Right cardiac atrium (tissue), 5 donors: ENCODE results near the gene CRK. TPM values are rescaled to one million over a fixed set of nuclear protein-coding genes. Genes with fewer than 3 reads are reported as not detected.
"Not testable (repeated sequence)": the region's sequence is repeated elsewhere in the genome, so short reads cannot be mapped to it uniquely, and the experiment has no call there.

Source experiments
- ATAC-seq, 2 donors: fragments of 200-7000 bp; cut with Tn5 transposase; one replicate each; pipeline versions ENCODE4 v1.8.0 to v1.9.1; 2020; ENCODE audit warnings: moderate library complexity in 2 of 2, mild to moderate bottlenecking in 1 of 2
- DNase-seq, 3 donors: peaks; one replicate each; pipeline ENCODE4 v3.0.0-alpha.2; 2020
- H3K27ac ChIP-seq: one replicate; pipeline ENCODE4 v1.5.1; 2013; ENCODE audit warnings: mild to moderate bottlenecking, low read length, control low read depth, moderate library complexity
- H3K27me3 ChIP-seq: one replicate; pipeline ENCODE4 v1.6.1; 2013; ENCODE audit not compliant: control insufficient read depth, insufficient read depth
- H3K4me1 ChIP-seq: one replicate; pipeline ENCODE4 v1.6.1; 2013; ENCODE audit warnings: low read length; ENCODE audit not compliant: control insufficient read depth, insufficient read depth
- H3K4me3 ChIP-seq: one replicate; pipeline ENCODE4 v1.5.1; 2013; ENCODE audit warnings: low read length, control low read depth
- H3K9me3 ChIP-seq: one replicate; pipeline ENCODE4 v1.6.1; 2013; ENCODE audit warnings: low read length; ENCODE audit not compliant: control insufficient read depth
- WGBS: extraction: QIAGEN DNeasy Blood & Tissue Kit; methylation state at CpG from one replicate; pipeline ENCODE4 v1.1.7; 2013; 5-methylcytosine and 5-hydroxymethylcytosine counted together
- intact Hi-C, 4 donors: fragments of 100-400 bp; cut with DNase I; formaldehyde crosslinking; loops; one replicate each; pipeline versions ENCODE4 v1.11.0 to v1.14.0; 2022 to 2023
- polyA plus RNA-seq: library from polyadenylated mRNA; stranded (reverse); fragments of 200-250 nt; gene quantifications from one replicate; pipeline ENCODE4 v1.2.3, GENCODE V29; 2013
- total RNA-seq, 4 donors: library from RNA; stranded (reverse); fragmentation: NEBNext Ultra II Directional; extraction: Animal tissue kit (Norgen Biotek cat#: 25700); gene quantifications; one replicate each; pipeline ENCODE4 v1.2.1, GENCODE V29; 2021
- donor health status: healthy with polysubstance abuse.
- donor health status: DM: no; HTN: yes; CAD: no.
- donor health status: DM: no; HTN: no; CAD: no.
- donor health status: DM: no; HTN: yes; CAD: no; lungs with severe emphysema.
- donor health status: DM: yes; HTN: yes; CAD: no.

CRK gene
- total and polyA plus RNA-seq, 5 donors = 21.3 to 44.8 (median 36.7) TPM

DNA sequence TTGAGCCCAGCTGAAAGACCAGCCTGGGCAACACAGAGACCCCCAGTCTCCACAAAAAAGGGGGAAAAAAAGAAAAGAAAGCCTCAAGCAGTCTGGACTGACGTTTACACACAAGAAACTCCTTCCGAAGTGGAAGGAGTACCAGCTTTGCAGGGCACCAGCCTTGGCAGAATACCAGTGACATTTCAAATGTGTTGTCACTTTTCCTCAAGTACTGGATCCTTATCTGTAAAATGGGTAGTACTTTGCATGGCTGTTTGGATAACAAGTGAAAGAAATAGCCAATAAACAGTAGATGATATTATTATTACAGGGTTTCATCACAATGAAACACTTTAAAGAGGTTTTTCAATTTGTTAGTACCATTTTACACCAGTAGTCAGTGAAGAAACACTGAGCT lies 70.2 kb downstream of the CRK start:
- Histone ChIP-seq H3K4me1 (peaks cover 16% of the 10 kb centered on the region), H3K4me3 (no peak overlapping the region), H3K27me3 (no peaks in the 10 kb centered on the region), H3K9me3 (no peaks in the 10 kb centered on the region), H3K27ac (peak overlapping the region; percentile 52)
- intact Hi-C loops = no loop called here
- DNase-seq (no peak), ATAC-seq (no peak)
- WGBS = 30% methylated on average over 2 of the region's 2 CpGs

DNA sequence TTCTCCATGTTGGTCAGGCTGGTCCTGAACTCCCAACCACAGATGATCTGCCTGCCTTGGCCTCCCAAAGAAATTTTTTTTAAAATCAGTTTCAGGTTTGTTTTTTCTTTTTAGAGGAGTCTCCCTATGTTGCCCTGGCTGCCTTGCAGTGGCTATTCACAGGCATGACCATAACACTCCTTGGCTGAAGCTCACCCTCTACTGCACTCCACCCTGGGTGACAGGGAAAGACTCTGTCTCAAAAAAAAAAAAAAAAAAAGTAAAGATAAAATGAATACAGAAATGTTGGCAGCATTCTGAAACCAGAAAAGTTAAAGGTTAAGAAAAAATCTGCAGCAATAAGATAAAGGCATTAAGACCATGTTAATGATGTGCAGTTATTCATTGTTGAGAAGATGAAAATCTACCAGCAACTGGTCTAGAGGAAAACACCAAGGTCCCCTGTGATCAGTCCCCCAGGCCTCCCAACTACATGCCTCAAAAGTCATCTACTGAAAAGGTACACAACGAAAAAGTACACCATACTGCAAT lies 71.1 kb downstream of the CRK start:
- peak in 1 of 3 donors; percentile 66 for DNase-seq
- no peaks in the 10 kb centered on the region for H3K9me3 ChIP-seq
- peaks cover 15% of the 10 kb centered on the region for H3K4me1 ChIP-seq
- peak overlapping the region; percentile 52 for H3K27ac ChIP-seq
- peak; percentile 84 for ATAC-seq
- no peak overlapping the region for H3K4me3 ChIP-seq
- intact Hi-C loops = no loop called here
- 12% methylated on average over 1 of the region's 1 CpG for WGBS
- no peaks in the 10 kb centered on the region for H3K27me3 ChIP-seq

DNA sequence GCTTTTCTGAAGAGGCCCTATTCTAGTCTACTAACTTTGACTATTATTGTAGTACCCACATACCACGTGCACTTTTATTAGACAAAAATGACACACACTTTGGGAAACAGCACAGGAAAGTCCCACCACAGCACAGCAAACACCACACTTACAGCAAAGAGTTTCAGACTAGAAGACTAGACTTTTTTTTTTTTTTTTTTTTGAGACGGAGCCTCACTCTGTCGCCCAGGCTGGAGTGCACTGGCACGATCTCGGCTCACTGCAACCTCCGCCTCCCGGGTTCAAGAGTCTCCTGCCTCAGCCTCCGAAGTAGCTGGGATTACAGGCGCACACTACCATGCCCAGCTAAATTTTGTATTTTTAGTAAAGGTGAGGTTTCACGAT lies 76.1 kb downstream of the CRK start:
- 53% methylated on average over 10 of the region's 10 CpGs for WGBS
- no peak for ATAC-seq
- no peak overlapping the region for H3K4me3 ChIP-seq

DNA sequence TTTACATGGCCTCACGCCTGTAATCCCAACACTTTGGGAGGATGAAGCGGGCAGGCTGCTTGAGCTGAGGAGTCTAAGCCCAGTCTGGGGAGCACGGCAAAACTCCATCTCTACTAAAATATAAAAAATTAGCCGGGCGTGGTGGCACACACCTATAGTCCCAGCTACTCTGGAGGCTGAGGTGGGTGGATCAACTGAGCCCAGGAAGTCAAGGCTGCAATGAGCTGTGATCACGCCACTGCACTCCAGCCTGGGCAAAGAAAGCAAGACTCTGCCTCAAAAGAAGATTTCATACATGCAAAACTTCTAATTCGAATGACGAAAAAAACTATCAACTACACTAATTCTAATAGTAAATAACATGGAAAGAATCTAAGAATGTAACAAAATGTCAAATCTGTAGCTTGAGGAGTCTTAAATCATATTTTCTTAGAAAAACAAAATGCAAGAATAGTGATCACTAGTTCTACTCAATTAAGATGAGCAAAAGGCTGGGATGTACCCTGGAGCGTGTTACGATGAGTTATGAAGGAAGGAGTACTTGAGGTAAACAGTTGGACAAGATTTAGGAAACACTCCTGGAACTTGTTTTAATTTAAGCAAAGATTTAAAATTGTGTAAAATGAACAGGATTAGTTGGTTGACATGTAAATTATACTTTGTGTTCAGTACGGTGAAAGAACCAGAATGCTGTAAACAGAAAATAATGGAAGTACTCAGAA lies 76.7 kb downstream of the CRK start:
- Histone ChIP-seq H3K4me3 (no peak overlapping the region), H3K4me1 (peaks cover 20% of the 10 kb centered on the region), H3K27ac (peak overlapping the region; percentile 44), H3K9me3 (no peaks in the 10 kb centered on the region), H3K27me3 (no peaks in the 10 kb centered on the region)
- ATAC-seq (no peak), DNase-seq (no peak)
- intact Hi-C loops = no loop called here
- 65% methylated on average over 11 of the region's 11 CpGs for WGBS

More for the DNA sequence above, 76.1 kb downstream of the CRK start:
- no peaks in the 10 kb centered on the region for H3K27me3 ChIP-seq
- intact Hi-C loops = no loop called here
- H3K27ac ChIP-seq = no peak overlapping the region
- no peaks in the 10 kb centered on the region for H3K9me3 ChIP-seq
- no peak for DNase-seq
- peaks cover 17% of the 10 kb centered on the region for H3K4me1 ChIP-seq

DNA sequence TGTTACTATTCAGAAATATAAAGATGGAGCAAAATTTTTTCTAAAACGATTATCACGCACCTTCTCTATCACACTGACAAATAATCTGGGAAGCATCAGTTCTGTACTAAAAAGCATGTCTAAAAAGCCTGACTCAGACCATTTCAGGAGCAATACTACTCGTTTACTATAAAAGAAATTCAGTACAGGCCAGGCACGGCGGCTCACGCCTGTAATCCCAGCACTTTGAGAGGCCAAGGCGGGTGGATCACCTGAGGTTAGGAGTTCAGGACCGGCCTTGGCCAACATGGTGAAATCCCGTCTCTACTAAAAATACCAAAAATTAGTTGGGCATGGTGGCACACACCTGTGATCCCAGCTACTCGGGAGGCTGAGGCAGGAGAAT lies 77.6 kb downstream of the CRK start:
- ATAC-seq, H3K4me3 ChIP-seq, H3K27me3 ChIP-seq, H3K27ac ChIP-seq, DNase-seq, H3K9me3 ChIP-seq, intact Hi-C loops: not testable (repeated sequence)
- H3K4me1 ChIP-seq = peaks cover 20% of the 10 kb centered on the region
- 72% methylated on average over 10 of the region's 10 CpGs for WGBS

DNA sequence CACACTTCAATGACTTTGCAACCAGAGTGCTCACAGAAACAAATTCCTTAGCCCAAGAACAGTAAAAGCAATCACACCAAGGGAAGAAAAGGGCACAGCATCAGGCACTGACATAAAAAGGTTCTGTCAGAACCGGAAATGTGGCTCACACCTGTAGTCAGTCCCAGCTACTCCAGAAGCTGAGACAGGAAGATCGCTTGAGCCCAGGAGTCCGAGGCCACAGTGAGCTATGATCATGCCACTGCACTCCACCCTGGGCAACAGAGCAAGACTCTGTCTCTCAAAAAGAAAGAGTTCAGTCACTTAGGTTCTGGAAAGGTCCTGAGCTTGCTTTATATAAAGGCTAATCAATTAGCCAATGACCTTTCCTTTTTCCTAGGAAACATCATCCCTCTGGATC lies 78.7 kb downstream of the CRK start:
- intact Hi-C loops = no loop called here
- no peaks in the 10 kb centered on the region for H3K27me3 ChIP-seq
- WGBS = 60% methylated on average over 3 of the region's 3 CpGs
- H3K9me3 ChIP-seq = no peaks in the 10 kb centered on the region
- peak overlapping the region; percentile 28 for H3K27ac ChIP-seq
- H3K4me1 ChIP-seq = peaks cover 20% of the 10 kb centered on the region
- H3K4me3 ChIP-seq = no peak overlapping the region
- ATAC-seq = no peak
- no peak for DNase-seq

DNA sequence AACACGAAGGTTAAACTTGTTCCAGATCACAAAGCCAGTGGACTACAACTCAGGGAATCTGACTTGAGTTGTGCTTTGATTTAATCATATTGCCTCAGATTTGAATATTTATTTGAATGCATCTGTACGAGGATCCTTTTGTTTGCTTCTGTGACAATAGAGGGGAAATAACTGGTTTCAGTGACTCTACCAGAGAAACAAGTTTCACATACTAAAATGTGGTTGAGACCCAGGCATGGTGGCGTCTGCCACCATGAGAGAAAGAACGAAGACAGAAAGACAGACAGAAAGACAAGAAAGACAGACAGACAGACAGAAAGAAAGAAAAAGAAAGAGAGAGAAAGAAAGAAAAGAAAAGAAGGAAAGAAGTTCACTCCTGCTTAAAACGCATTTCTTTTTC lies 80.0 kb downstream of the CRK start:
- H3K27ac ChIP-seq = no peak overlapping the region
- 42% methylated on average over 5 of the region's 5 CpGs for WGBS
- no peak for DNase-seq

DNA sequence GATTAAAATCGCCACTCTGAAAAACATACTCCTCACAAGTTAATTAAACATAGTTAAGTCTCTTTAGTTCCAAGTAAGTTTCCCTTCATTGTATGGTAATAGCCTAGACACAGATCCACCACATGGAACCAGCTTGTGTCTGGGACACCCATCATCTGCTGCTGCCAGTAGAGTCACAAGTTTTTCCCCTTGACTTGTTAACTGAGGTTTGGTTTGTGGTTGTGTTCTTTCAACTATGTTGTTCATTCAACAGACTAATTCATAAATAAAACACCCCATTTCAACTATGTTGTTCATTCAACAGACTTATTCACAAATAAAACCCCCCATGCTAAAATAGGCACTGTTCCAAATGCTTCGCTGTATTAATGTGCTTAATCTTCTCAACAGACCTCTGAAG lies 80.4 kb downstream of the CRK start:
- WGBS = 11% methylated on average over 2 of the region's 2 CpGs
- intact Hi-C loops = no loop called here
- H3K4me1 ChIP-seq = peaks cover 18% of the 10 kb centered on the region
- ATAC-seq (no peak), DNase-seq (no peak)
- no peaks in the 10 kb centered on the region for H3K27me3 ChIP-seq
- H3K27ac ChIP-seq = no peak overlapping the region
- H3K9me3 ChIP-seq = no peaks in the 10 kb centered on the region
- H3K4me3 ChIP-seq = no peak overlapping the region

More for the DNA sequence above, 80.0 kb downstream of the CRK start:
- peaks cover 18% of the 10 kb centered on the region for H3K4me1 ChIP-seq
- ATAC-seq = no peak
- H3K4me3 ChIP-seq = no peak overlapping the region
- no peaks in the 10 kb centered on the region for H3K27me3 ChIP-seq
- intact Hi-C loops = no loop called here
- no peaks in the 10 kb centered on the region for H3K9me3 ChIP-seq

DNA sequence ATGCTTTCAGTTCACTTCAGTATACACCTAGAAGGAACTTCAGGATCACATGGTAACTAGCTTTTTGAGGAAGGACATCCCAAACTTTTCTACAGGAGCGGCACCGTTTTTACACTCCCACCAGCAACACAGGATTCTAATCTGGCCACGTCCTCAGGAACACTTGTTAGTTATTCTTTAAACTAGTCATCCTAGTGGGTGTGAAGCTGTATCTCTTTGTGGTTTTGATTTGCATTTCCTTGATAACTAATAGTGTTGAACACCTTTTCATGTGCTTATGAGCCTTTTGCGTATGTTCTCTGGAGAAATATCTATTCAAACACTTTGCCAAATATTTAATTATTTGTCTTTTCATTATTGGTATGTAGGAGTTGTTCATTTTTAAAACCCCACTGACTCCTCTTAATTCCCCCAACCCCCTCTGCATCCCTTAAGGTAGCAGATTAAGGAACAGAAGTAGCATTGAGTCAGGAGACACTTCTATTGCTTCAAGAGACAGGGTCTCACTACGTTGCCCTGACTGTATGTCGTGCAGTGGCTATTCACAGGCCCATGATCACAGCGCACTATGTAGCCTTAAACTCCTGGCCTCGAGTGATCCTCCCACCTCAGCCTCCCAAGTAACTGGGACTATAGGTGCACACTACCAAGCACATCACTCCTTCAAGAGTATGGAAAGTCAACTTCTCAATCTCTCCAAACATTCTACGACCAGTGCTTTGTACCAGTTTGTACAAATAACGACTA lies 81.4 kb downstream of the CRK start:
- intact Hi-C loops = no loop called here
- H3K4me3 ChIP-seq = no peak overlapping the region
- no peak for ATAC-seq
- peaks cover 18% of the 10 kb centered on the region for H3K4me1 ChIP-seq
- no peaks in the 10 kb centered on the region for H3K27me3 ChIP-seq
- no peak for DNase-seq
- 59% methylated on average over 10 of the region's 10 CpGs for WGBS
- H3K9me3 ChIP-seq = no peaks in the 10 kb centered on the region
- no peak overlapping the region for H3K27ac ChIP-seq

DNA sequence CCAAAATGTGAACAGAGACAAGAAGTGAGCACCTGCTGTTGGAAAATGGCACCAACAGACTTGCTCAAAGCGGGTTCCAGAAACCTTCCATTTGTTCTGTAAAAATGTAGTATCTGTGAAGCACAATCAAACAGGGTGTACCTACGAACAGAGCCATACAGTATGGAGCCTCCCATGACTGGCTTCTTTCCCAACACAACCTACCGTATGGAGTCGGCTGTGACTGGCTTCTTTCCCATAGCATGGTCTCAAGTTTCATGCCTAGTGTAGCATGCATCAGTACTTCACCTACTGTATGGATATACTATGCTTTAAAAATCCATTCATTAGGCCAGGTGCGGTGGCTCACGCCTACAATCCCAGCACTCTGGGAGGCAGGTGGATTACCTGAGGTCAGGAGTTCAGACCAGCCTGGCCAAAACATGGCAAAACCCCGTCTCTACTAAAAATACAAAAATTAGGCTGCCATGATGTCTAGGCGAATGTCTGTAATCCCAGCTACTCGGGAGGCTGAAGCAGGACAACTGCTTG lies 82.3 kb downstream of the CRK start:
- Histone ChIP-seq H3K9me3 (no peaks in the 10 kb centered on the region), H3K4me3 (no peak overlapping the region), H3K27ac (no peak overlapping the region), H3K27me3 (no peaks in the 10 kb centered on the region), H3K4me1 (peaks cover 16% of the 10 kb centered on the region)
- intact Hi-C loops = no loop called here
- 61% methylated on average over 9 of the region's 9 CpGs for whole genome bisulfite sequencing
- no peak for DNase-seq
- peak in 1 of 2 donors; percentile 21 for ATAC-seq

DNA sequence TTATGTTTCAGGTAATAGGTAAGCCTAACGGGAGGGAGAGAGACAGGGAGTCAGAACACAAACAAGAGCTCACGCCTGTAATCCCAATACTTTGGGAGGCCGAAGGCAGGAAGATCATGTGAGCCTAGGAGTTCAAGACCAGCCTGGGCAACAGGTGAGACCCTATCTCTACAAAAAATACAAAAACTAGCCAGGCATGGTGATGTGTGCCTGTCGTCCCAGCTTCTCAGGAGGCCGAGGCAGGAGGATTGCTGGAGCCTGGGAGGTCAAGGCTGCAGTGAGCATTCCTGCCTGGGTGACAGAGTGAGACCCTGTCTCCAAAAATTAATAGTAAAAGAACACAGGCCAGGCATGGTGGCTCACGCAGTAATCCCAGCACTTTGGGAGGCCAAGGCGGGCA lies 83.4 kb downstream of the CRK start:
- Histone ChIP-seq H3K27ac (no peak overlapping the region), H3K27me3 (no peaks in the 10 kb centered on the region), H3K9me3 (no peaks in the 10 kb centered on the region), H3K4me3 (no peak overlapping the region), H3K4me1 (peaks cover 16% of the 10 kb centered on the region)
- intact Hi-C loops = no loop called here
- DNase-seq (no peak), ATAC-seq (no peak)
- WGBS = 86% methylated on average over 7 of the region's 7 CpGs
